Measurements from ENCODE around the gene MAP4K4. TPM values are rescaled to one million over a fixed set of nuclear protein-coding genes. Genes with fewer than 3 reads are reported as not detected.

Gene MAP4K4
- total RNA-seq, 1 donor from 2014 or later = 88.6 TPM

- intact Hi-C loops (cut with micrococcal nuclease) = no loop called here
Measured at GRCh38 chr2:101787097-101787496, 89.6 kb downstream of the MAP4K4 start.

- intact Hi-C loops (cut with micrococcal nuclease) = no loop called here
Measured at GRCh38 chr2:101788565-101788964, 91.1 kb downstream of the MAP4K4 start.

- intact Hi-C loops (cut with micrococcal nuclease) = no loop called here
Measured at GRCh38 chr2:101788995-101789970, 91.8 kb downstream of the MAP4K4 start.

GRCh38 chr2:101790416-101790815 lies 92.9 kb downstream of the MAP4K4 start:
- intact Hi-C loops (cut with micrococcal nuclease) = no loop called here

- intact Hi-C loops (cut with micrococcal nuclease) = no loop called here
Measured at GRCh38 chr2:101790857-101791256, 93.3 kb downstream of the MAP4K4 start.

- intact Hi-C loops (cut with micrococcal nuclease) = no loop called here
Measured at GRCh38 chr2:101792208-101792607, 94.7 kb downstream of the MAP4K4 start.

- intact Hi-C loops (cut with micrococcal nuclease) = no loop called here
Measured at GRCh38 chr2:101793277-101793969, 95.9 kb downstream of the MAP4K4 start.

GRCh38 chr2:101794141-101794540 lies 96.6 kb downstream of the MAP4K4 start:
- intact Hi-C loops (cut with micrococcal nuclease) = no loop called here

GRCh38 chr2:101795033-101795432 lies 97.5 kb downstream of the MAP4K4 start:
- intact Hi-C loops (cut with micrococcal nuclease) = no loop called here

- intact Hi-C loops (cut with micrococcal nuclease) = no loop called here
Measured at GRCh38 chr2:101796825-101797600, 99.5 kb downstream of the MAP4K4 start.

GRCh38 chr2:101801496-101801895 lies 104.0 kb downstream of the MAP4K4 start:
- intact Hi-C loops (cut with micrococcal nuclease) = no loop called here

- intact Hi-C loops (cut with micrococcal nuclease) = no loop called here
Measured at GRCh38 chr2:101802329-101802728, 104.8 kb downstream of the MAP4K4 start.

GRCh38 chr2:101803128-101803527 lies 105.6 kb downstream of the MAP4K4 start:
- intact Hi-C loops (cut with micrococcal nuclease) = no loop called here

- intact Hi-C loops (cut with micrococcal nuclease) = no loop called here
Measured at GRCh38 chr2:101803945-101804696, 106.6 kb downstream of the MAP4K4 start.

- intact Hi-C loops (cut with micrococcal nuclease) = no loop called here
Measured at GRCh38 chr2:101805152-101806088, 107.9 kb downstream of the MAP4K4 start.

GRCh38 chr2:101806123-101806522 lies 108.6 kb downstream of the MAP4K4 start:
- intact Hi-C loops (cut with micrococcal nuclease) = no loop called here

- intact Hi-C loops (cut with micrococcal nuclease) = no loop called here
Measured at GRCh38 chr2:101806701-101807100, 109.2 kb downstream of the MAP4K4 start.

- intact Hi-C loops (cut with micrococcal nuclease) = no loop called here
Measured at GRCh38 chr2:101807242-101807641, 109.7 kb downstream of the MAP4K4 start.

GRCh38 chr2:101808006-101808562 lies 110.6 kb downstream of the MAP4K4 start:
- intact Hi-C loops (cut with micrococcal nuclease) = no loop called here

Measured in T-helper 2 cell treated with Interferon-gamma antibody and Interleukin-4, amounts not matched to agents 100 ng/mL and 5 ng/mL, for 36 hours (primary cell).